IPS-15b (cell line): ENCODE measurements around the gene SUN1.
"Not testable (repeated sequence)": the region's sequence is repeated elsewhere in the genome, so short reads cannot be mapped to it uniquely, and the experiment has no call there.

Source experiments
- H3K27me3 ChIP-seq: one replicate; pipeline ENCODE4 v1.6.1; 2013; ENCODE audit warnings: low read length; ENCODE audit not compliant: control insufficient read depth, insufficient read depth
- H3K36me3 ChIP-seq: one replicate; pipeline ENCODE4 v1.6.1; 2013; ENCODE audit warnings: low read length; ENCODE audit not compliant: control insufficient read depth, insufficient read depth
- H3K4me1 ChIP-seq: one replicate; pipeline ENCODE4 v1.6.1; 2013; ENCODE audit warnings: mild to moderate bottlenecking, low read length; ENCODE audit not compliant: control insufficient read depth, insufficient read depth
- H3K4me3 ChIP-seq: one replicate; pipeline ENCODE4 v1.5.1; 2013; ENCODE audit warnings: low read depth, low read length
- H3K9ac ChIP-seq: one replicate; pipeline ENCODE4 v1.6.1; 2013; ENCODE audit warnings: low read depth, mild to moderate bottlenecking, low read length
- H3K9me3 ChIP-seq: one replicate; pipeline ENCODE4 v1.6.1; 2013; ENCODE audit warnings: mild to moderate bottlenecking, low read length; ENCODE audit not compliant: control insufficient read depth, insufficient read depth

SUN1 gene

DNA sequence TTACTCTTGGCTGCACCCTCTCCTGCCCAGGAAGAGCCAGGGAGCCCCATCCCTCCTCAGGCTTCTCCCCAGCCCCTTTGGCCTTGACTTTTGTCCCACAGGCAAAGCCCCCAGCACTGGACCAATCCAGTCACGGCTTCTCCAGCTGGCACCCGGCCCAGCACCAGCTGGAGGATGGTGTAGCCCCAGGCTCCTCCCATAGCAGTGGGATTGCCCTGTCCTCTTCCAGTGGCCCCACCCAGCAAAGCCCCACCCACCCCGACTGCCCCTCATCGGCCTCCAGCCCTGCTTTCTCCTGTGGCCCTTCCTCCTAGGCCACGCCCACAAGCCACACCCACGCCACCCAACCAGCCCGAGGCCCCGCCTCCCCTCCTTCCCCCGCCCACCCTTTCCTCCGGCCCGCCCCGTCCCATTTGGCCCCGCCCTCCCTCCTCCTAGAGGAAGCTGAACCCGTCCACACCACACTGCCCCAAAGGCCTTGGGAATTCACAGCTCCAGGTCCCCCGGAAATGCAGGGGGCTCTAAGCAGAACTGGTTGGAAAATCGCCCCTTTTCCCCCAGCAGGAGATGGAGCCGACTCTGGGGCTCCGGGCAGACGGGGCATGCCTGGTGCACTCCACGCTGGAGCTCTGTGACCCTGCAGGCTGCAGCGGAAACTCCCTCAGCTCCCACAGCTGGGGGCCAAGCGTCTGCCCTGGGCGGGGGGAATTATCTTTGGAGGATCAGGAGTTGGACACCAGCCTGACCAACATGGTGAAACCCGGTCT lies 69.3 kb downstream of the SUN1 start:
- Histone ChIP-seq H3K9ac (peak overlapping the region; percentile 60), H3K4me1 (no peaks in the 10 kb centered on the region), H3K27me3 (peaks cover 12% of the 10 kb centered on the region), H3K9me3 (no peaks in the 10 kb centered on the region), H3K36me3 (peaks cover 8% of the 10 kb centered on the region), H3K4me3 (no peak overlapping the region)

DNA sequence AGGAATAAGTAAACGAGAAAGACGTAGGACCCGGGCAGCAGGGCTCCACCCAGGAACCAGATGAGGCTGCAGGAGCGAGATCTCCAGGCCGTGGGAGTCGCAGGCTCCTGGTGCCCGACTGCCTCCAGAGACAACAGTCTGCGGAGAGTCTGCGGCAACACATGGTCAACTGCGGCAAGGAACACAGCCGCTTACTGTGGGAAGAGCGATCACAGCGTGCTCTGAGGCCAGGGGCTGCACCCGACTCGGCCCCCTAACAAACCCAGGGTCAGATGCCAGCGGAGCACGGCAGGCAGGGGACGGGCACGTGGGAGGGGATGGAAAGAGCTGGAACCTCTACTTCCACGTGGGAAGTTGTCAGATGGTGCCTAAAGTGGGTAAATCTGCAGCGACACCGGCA lies 70.7 kb downstream of the SUN1 start:
- H3K36me3 ChIP-seq, result peaks cover under 1% of the 10 kb centered on the region
- H3K9me3 ChIP-seq, result no peaks in the 10 kb centered on the region
- H3K9ac ChIP-seq, result no peak overlapping the region
- H3K4me1 ChIP-seq, result no peaks in the 10 kb centered on the region
- H3K4me3 ChIP-seq, result no peak overlapping the region
- peaks cover 12% of the 10 kb centered on the region for H3K27me3 ChIP-seq

DNA sequence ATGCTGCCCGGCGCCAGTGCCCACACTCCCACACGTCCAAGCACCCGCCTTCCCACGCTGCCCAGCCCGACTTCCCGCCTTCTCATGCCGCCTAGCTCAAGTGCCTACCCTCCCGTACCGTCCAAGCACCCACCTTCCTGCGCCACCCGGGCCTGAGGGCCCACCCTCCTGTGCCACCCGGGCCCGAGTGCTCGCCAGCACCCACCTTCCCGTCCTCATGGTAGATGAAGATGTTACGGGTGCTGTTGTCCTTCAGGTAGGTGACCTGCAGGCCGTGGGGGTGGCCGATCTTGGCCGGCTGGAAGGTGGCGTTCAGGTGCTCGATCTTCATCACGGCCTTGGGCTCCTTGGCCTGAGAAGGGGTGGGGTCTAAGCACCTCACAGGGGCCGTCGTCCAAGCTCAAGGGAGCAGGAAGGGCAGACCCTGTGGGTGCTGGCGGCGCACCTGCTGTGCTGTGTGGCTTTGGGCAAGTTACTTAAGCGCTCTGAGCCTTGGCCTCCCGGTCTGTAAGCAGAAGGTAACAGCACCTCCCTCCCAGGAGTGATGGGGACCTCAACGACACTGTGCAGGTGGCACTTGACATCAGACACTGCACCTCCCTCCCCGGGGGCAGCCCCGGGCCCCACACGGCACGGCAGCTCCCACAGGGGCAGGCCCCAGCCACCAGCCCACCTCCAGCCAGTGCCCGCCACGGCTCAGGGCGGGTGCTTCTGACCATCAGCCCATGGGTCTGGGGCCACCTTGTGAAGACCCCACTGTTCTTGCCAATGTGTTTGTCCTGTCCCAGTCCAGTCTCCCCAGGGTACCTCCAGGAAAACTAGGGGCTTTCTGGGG lies 71.9 kb downstream of the SUN1 start:
- peaks cover 12% of the 10 kb centered on the region for H3K27me3 ChIP-seq
- no peak overlapping the region for H3K4me3 ChIP-seq
- no peak overlapping the region for H3K9ac ChIP-seq
- H3K36me3 ChIP-seq, result no peaks in the 10 kb centered on the region
- no peaks in the 10 kb centered on the region for H3K9me3 ChIP-seq
- no peaks in the 10 kb centered on the region for H3K4me1 ChIP-seq

DNA sequence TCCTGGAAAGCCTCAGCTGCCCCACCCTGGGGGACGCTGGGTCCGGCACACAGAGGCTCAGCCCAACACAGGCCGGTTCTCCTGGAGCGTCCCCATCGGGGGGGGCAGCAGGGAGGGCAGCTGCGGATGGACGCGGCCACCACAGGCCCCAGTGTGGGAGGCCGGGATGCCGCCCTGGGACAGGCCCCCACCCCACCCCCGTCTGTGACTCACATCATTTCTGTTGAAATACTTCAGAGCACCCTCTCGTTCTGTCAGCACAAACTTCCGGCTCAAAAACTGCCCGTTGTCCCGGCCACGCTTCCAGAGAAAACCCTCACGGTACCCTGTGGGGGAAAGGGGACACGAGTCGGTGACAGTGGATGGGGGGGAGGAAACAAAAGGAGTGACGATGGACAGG lies 72.6 kb downstream of the SUN1 start:
- no peak overlapping the region for H3K4me3 ChIP-seq
- no peaks in the 10 kb centered on the region for H3K4me1 ChIP-seq

DNA sequence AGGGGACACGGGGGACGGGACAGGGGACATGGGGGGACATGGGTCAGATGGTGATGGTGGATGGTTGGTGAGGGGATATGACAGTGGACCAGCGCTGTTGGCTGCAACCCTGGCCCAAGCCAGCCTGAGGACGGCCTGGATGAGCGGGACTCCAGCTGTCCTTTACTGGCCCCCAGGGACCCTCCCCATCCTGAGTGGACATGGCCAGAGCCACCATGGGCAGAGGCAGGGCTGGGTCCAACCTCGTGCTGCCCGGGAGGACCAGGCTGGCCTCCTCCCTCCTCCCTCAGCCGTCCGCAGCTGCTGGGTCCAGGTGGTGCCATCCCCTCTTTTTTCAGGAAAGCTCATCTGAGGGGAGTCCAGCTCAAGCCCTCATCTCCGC lies 74.5 kb downstream of the SUN1 start:
- peaks cover 12% of the 10 kb centered on the region for H3K27me3 ChIP-seq
- no peaks in the 10 kb centered on the region for H3K9me3 ChIP-seq
- H3K4me3 ChIP-seq, result no peak overlapping the region
- no peaks in the 10 kb centered on the region for H3K4me1 ChIP-seq
- H3K36me3 ChIP-seq, result no peaks in the 10 kb centered on the region
- no peak overlapping the region for H3K9ac ChIP-seq

More for the DNA sequence above, 72.6 kb downstream of the SUN1 start:
- Histone ChIP-seq H3K9ac (no peak overlapping the region), H3K36me3 (no peaks in the 10 kb centered on the region), H3K27me3 (peaks cover 12% of the 10 kb centered on the region), H3K9me3 (no peaks in the 10 kb centered on the region)

DNA sequence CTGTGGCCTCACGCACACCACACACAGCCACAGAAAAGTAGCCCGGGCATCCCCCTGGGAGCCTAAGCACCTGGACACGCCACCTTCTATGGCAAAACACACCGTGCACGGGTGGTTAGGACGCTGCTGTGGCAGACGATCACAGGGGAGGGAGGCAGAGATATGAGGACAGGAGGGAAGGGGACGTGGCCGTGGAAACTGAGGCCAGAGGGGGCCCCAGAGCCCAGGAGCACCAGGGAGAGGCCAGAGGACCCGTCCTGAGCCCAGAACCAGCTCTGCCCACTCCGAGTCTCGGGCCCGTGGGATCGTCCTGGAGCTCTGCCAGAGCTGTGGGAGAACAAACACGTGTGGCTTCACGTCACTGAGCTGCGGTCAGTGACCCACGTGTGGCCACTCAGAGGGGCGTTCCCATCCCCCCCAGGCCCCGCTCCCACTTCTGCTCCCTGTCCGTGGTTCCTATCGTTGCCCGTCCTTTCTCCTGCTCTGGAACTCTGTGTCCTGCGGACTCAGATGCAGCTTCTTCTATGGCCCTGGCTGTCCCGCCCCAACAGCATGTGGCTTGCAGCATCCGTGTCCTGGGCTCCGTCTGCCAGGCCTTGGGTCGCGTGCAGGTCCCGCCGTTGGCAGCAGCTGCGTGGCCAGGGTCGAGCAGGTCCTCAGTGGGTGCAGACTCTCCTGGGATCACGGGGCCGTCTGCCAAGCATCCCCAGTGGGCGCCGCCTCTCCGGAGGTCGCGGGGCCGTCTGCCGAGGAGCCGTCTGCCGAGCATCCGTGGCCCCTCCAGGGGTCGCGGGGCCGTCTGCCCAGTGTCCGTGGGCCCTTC lies 75.1 kb downstream of the SUN1 start:
- no peaks in the 10 kb centered on the region for H3K9me3 ChIP-seq
- no peaks in the 10 kb centered on the region for H3K36me3 ChIP-seq
- H3K4me1 ChIP-seq, result no peaks in the 10 kb centered on the region
- peaks cover 12% of the 10 kb centered on the region for H3K27me3 ChIP-seq
- H3K9ac ChIP-seq, result no peak overlapping the region
- H3K4me3 ChIP-seq, result no peak overlapping the region

DNA sequence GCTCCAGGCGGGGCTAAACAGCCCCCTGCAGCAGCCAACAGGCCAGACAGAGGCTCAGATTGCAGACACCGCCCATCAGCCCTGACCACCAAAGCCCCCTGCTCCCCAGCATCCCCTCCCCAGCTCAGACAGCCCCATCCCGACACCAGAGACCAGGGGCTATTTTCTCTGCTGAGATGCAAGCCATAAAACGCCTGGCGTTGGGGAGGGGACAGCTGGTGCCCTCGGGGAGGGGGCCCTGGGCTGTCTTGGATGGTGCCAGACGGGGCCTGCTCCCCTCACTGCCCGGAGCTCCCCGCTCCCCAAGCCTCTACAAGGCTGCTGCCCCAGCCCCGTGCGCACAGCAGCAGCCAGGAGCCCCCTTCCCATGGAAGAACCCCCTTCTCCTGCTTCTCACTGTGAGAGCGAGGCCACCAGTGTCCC lies 75.9 kb downstream of the SUN1 start:
- no peak overlapping the region for H3K4me3 ChIP-seq
- no peaks in the 10 kb centered on the region for H3K36me3 ChIP-seq

DNA sequence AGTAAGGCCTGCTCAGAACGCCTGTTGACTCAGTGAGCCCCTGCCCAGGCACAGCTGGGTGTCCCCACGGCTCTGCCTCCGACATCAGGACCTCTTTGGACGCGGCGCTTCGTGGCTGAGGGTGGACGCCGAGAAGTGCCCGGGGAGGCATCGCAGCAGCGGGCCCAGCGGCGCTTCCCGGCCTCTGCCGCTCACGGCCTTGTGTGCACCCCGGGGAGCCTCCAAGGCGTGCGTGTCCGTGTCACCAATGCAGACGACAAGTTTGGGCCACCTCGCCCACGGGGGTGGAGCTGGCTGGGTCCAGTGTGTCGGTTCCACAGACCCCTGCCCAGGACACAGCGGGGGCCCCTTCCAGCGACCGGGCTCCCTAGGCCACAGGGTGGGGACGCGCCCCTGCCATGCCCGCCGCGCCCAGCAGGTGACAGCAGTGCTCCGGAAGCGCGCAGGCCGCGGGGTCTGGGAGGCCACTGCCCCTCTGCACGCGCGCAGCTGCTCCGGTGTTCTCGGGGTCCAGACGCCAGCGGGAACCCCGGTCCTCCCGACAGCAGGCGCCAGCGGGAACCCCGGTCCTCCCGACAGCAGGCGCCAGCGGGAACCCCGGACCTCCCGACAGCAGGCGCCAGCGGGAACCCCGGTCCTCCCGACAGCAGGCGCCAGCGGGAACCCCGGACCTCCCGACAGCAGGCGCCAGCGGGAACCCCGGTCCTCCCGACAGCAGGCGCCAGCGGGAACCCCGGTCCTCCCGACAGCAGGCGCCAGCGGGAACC lies 76.5 kb downstream of the SUN1 start:
- peaks cover 12% of the 10 kb centered on the region for H3K27me3 ChIP-seq
- peak overlapping the region; percentile 26 for H3K4me3 ChIP-seq

More for the DNA sequence above, 75.9 kb downstream of the SUN1 start:
- H3K4me1 ChIP-seq, result no peaks in the 10 kb centered on the region
- H3K9me3 ChIP-seq, result no peaks in the 10 kb centered on the region
- no peak overlapping the region for H3K9ac ChIP-seq
- H3K27me3 ChIP-seq, result peaks cover 12% of the 10 kb centered on the region

DNA sequence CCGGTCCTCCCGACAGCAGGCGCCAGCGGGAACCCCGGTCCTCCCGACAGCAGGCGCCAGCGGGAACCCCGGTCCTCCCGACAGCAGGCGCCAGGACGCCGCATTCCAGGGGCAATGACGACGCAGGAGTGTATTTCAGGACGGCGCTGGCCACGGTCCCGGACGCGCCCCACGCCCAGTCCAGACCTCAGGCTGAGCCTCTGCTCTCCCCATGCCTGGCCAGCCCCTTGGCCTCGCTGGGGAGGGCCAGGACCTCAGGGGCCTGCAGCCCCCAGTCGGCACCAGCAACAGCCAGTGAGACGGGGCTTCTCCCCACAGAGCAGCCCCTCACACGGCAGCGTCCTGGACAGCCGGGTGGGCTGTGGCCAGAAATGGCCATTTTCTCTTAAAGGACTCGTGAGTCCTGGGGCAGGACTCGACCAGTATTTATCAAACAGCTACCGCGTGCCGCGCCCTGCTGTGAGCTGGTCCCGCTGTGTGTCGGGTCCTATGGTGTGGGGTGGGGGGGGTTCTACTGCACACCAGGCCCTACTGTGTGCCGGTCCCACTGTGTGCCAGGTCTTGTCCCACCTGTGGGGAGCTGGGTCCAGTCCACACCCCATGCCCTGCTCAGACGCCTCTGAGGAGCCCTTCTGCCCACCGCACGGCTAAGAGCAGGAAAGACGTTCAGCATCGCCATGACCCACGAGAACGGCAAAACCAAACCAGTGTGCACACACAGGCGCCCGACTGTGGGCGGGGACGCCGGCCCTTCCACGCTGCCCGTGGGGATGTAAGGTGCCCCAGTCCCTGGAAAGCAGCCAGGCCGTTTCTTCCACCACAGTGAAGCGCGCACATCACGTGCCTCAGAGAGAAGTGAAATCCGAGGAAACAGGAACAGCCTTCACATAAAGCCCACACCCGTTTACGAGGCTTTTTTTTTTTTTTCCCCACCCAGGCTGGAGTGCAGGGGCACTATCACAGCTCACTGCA lies 77.4 kb downstream of the SUN1 start:
- Histone ChIP-seq H3K36me3 (no peaks in the 10 kb centered on the region), H3K9ac (no peak overlapping the region), H3K27me3 (peaks cover 12% of the 10 kb centered on the region), H3K9me3 (no peaks in the 10 kb centered on the region), H3K4me1 (no peaks in the 10 kb centered on the region), H3K4me3 (peak overlapping the region; percentile 26)

More for the DNA sequence above, 76.5 kb downstream of the SUN1 start:
- not testable (repeated sequence) for H3K9me3 ChIP-seq, H3K4me1 ChIP-seq, H3K36me3 ChIP-seq, H3K9ac ChIP-seq

DNA sequence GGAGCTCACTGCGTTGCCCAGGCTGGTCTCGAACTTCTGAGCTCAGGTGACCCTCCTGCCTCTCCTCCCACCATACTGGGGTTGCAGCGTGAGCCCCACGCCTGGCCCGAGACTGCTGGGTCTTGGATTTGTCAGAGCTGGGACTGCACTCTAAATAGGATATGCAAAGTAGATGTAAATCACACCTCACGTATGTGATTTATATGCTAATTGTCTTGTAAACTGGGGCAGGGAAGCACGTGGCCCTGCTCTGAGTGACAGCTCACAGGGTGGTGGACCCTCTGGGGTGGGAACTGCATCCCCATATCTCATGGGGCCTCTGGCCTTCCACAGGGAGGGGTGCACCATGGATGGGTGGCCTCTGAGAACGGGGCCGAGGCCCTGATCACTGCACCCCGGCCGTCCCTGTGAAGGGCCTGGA lies 78.2 kb downstream of the SUN1 start:
- Histone ChIP-seq H3K4me3 (no peak overlapping the region), H3K9me3 (no peaks in the 10 kb centered on the region), H3K9ac (no peak overlapping the region), H3K4me1 (no peaks in the 10 kb centered on the region), H3K36me3 (no peaks in the 10 kb centered on the region), H3K27me3 (peaks cover 7% of the 10 kb centered on the region)
